SK-N-SH (cell line): ENCODE measurements around the gene CBX1. TPM values are rescaled to one million over a fixed set of nuclear protein-coding genes. Genes with fewer than 3 reads are reported as not detected.

ENCODE experiments used
- CTCF ChIA-PET: fragments of 300-600, 350-600 bp; formaldehyde crosslinking; extraction: SDS; loops from one replicate; lab custom pipeline; 2021; lab: Yijun Ruan, JAX
- POLR2A ChIA-PET: fragments of 350-600 bp; sonication (Branson Sonifier 250); formaldehyde crosslinking; extraction: SDS; loops from one replicate; lab custom pipeline; 2020; ENCODE audit warnings: antibody characterized with exemption, inconsistent platforms; lab: Yijun Ruan, JAX
- DNase-seq: peaks from one replicate; pipeline ENCODE4 v3.0.0; 2012
- H2AFZ ChIP-seq: fragments of 200-600 bp; sonication (generic); 2 replicates; pipeline ENCODE4 v1.8.1; 2016; ENCODE audit warnings: antibody characterized with exemption, mild to moderate bottlenecking, low read depth
- H3F3A ChIP-seq: fragments of 200-600 bp; sonication (generic); replicated peaks from 2 replicates; pipeline ENCODE3; 2016; ENCODE audit warnings: antibody characterized with exemption, mild to moderate bottlenecking; ENCODE audit not compliant: insufficient read depth
- H3K27ac ChIP-seq, 2 experiments: fragments of 200-500 bp in 1 of 2; fragments of 200-600 bp in 1 of 2; sonication (Bioruptor generic) in 1 of 2; sonication (generic), shearing (Covaris generic) in 1 of 2; 2 replicates each; pipeline versions ENCODE4 v1.5.1 to v1.6.1; 2014 to 2016; ENCODE audit warnings: low read depth in 2 of 2, inconsistent platforms in 1 of 2, low read length in 1 of 2, mild to moderate bottlenecking in 1 of 2, mixed read lengths in 1 of 2
- H3K27me3 ChIP-seq: fragments of 200-600 bp; sonication (generic), shearing (Covaris generic); 2 replicates; pipeline ENCODE4 v1.6.1; 2016; ENCODE audit warnings: mixed run types; ENCODE audit not compliant: insufficient read depth
- H3K36me3 ChIP-seq, 2 experiments: fragments of 200-500 bp in 1 of 2; fragments of 200-600 bp in 1 of 2; sonication (Bioruptor generic) in 1 of 2; sonication (generic) in 1 of 2; replicated peaks in 1 of 2; 2 replicates each; pipeline versions ENCODE3 to v1.5.1; 2014 to 2016; ENCODE audit warnings: low read length in 1 of 2, mild to moderate bottlenecking in 1 of 2; ENCODE audit not compliant: insufficient read depth in 2 of 2, control insufficient read depth in 1 of 2
- H3K4me1 ChIP-seq, 2 experiments: fragments of 200-500 bp in 1 of 2; fragments of 200-600 bp in 1 of 2; sonication (Bioruptor generic) in 1 of 2; sonication (generic), shearing (Covaris generic) in 1 of 2; 2 replicates each; pipeline versions ENCODE4 v1.5.1 to v1.6.1; 2014 to 2016; ENCODE audit warnings: low read depth in 1 of 2, low read length in 1 of 2, mixed run types in 1 of 2; ENCODE audit not compliant: insufficient read depth in 2 of 2, control insufficient read depth in 1 of 2
- H3K4me2 ChIP-seq: fragments of 200-600 bp; sonication (generic), shearing (Covaris generic); 2 replicates; pipeline ENCODE4 v1.6.1; 2017; ENCODE audit warnings: mixed run types
- H3K4me3 ChIP-seq, 2 experiments: fragments of 200-500 bp in 1 of 2; fragments of 200-600 bp in 1 of 2; sonication (Bioruptor generic) in 1 of 2; sonication (generic), shearing (Covaris generic) in 1 of 2; 2 replicates each; pipeline versions ENCODE4 v1.5.1 to v1.8.1; 2014 to 2016; ENCODE audit warnings: low read depth in 2 of 2, inconsistent platforms in 1 of 2, low read length in 1 of 2, mild to moderate bottlenecking in 1 of 2, mixed read lengths in 1 of 2, moderate library complexity in 1 of 2
- H3K79me2 ChIP-seq: fragments of 200-600 bp; sonication (generic); 2 replicates; pipeline ENCODE4 v1.8.1; 2017; ENCODE audit warnings: mild to moderate bottlenecking; ENCODE audit not compliant: insufficient read depth
- H3K9ac ChIP-seq: fragments of 200-600 bp; sonication (generic); 2 replicates; pipeline ENCODE4 v1.6.1; 2017; ENCODE audit warnings: mixed run types
- H3K9me2 ChIP-seq: fragments of 200-600 bp; sonication (generic); 2 replicates; pipeline ENCODE4 v1.6.1; 2017; ENCODE audit warnings: mixed run types
- H3K9me3 ChIP-seq: fragments of 200-600 bp; sonication (generic); 2 replicates; pipeline ENCODE4 v1.6.1; 2017; ENCODE audit warnings: mixed run types, mild to moderate bottlenecking, moderate library complexity
- H4K20me1 ChIP-seq: fragments of 200-600 bp; sonication (generic); 2 replicates; pipeline ENCODE4 v1.6.1; 2017; ENCODE audit warnings: mild to moderate bottlenecking, mixed run types; ENCODE audit not compliant: insufficient read depth
- CTCF ChIP-seq: fragments of 200-600 bp; sonication (generic); IDR thresholded peaks from 2 replicates; pipeline ENCODE4 v1.6.1; 2017; ENCODE audit warnings: antibody characterized with exemption, mild to moderate bottlenecking, moderate library complexity
- EP300 ChIP-seq, 2 experiments: IDR thresholded peaks; 2 replicates each; pipeline versions ENCODE4 v1.4.0 to v1.6.1; 2012; ENCODE audit warnings: borderline replicate concordance in 1 of 2, low read depth in 1 of 2, low read length in 1 of 2
- EZH2phosphoT487 ChIP-seq: fragments of 200-600 bp; sonication (generic); IDR thresholded peaks from 2 replicates; pipeline ENCODE4 v1.6.1; 2017; ENCODE audit warnings: low read depth, mixed run types, mild to moderate bottlenecking, antibody characterized with exemption, moderate library complexity, borderline replicate concordance
- FOSL2 ChIP-seq: IDR thresholded peaks from 2 replicates; pipeline ENCODE4 v1.4.0; 2012; ENCODE audit warnings: low read depth, mild to moderate bottlenecking, moderate library complexity, borderline replicate concordance
- FOXM1 ChIP-seq: IDR thresholded peaks from 2 replicates; pipeline ENCODE4 v1.4.0; 2012; ENCODE audit warnings: low read depth, mild to moderate bottlenecking
- JUND ChIP-seq: IDR thresholded peaks from 2 replicates; pipeline ENCODE4 v1.4.0; 2012
- MAX ChIP-seq: IDR thresholded peaks from 2 replicates; pipeline ENCODE4 v1.4.0; 2012; ENCODE audit warnings: low read depth
- MEF2A ChIP-seq: IDR thresholded peaks from 2 replicates; pipeline ENCODE4 v1.4.0; 2012; ENCODE audit warnings: low read depth, borderline replicate concordance
- NFIC ChIP-seq: IDR thresholded peaks from 2 replicates; pipeline ENCODE4 v1.4.0; 2012; ENCODE audit warnings: borderline replicate concordance
- NRF1 ChIP-seq: IDR thresholded peaks from 2 replicates; pipeline ENCODE4 v1.6.1; 2012; ENCODE audit warnings: low read depth, mild to moderate bottlenecking, low read length
- REST ChIP-seq: IDR thresholded peaks from 2 replicates; pipeline ENCODE4 v1.6.1; 2012; ENCODE audit warnings: mild to moderate bottlenecking, low read depth, low read length, moderate library complexity
- RFX5 ChIP-seq: IDR thresholded peaks from 2 replicates; pipeline ENCODE4 v1.6.1; 2012; ENCODE audit warnings: mild to moderate bottlenecking, improper control_type of control experiment, low read length
- TEAD4 ChIP-seq: IDR thresholded peaks from 2 replicates; pipeline ENCODE4 v1.4.0; 2012; ENCODE audit warnings: mild to moderate bottlenecking, borderline replicate concordance; ENCODE audit not compliant: insufficient read depth
- USF2 ChIP-seq: fragments of 150-350 bp; IDR thresholded peaks from 2 replicates; pipeline ENCODE4 v1.6.1; 2017; ENCODE audit warnings: antibody characterized with exemption, low read length, low read depth, borderline replicate concordance
- YY1 ChIP-seq: IDR thresholded peaks from 2 replicates; pipeline ENCODE4 v1.4.0; 2012; ENCODE audit warnings: low read depth, mild to moderate bottlenecking
- WGBS: methylation state at CpG from one replicate; pipeline ENCODE4 v1.1.6; 2017; ENCODE audit warnings: low lambda C conversion rate; 5-methylcytosine and 5-hydroxymethylcytosine counted together
- polyA plus RNA-seq, 3 experiments: library from polyadenylated mRNA; depleted of rRNA; stranded (reverse); fragments of >200 nt; gene quantifications; 2 replicates each; pipeline ENCODE4 v1.2.3, GENCODE V29; 2012

CBX1 gene
- polyA plus RNA-seq, 1 of the 3 experiments (the other 2 are of a cell fraction) = 102 TPM

GRCh38 chr17:48121923-48122664 is 20.8 kb upstream of the CBX1 start:
- Histone ChIP-seq H3K27me3 (no peaks in the 10 kb centered on the region), H3K4me2 (no peak overlapping the region), H3K9me2 (no peaks in the 10 kb centered on the region), H3K4me1 (peaks cover 1 to 7% of the 10 kb centered on the region in 2 experiments; a peak in 1 of 4 replicates), H3K9ac (no peak overlapping the region), H2AFZ (no peak overlapping the region), H3K9me3 (no peaks in the 10 kb centered on the region), H3K4me3 (no peak overlapping the region), H3K79me2 (no peaks in the 10 kb centered on the region; the same call in 1 of the 2 replicates), H3K36me3 (peaks cover 54 to 62% of the 10 kb centered on the region in 2 experiments), H3F3A (no peaks in the 10 kb centered on the region), H4K20me1 (no peaks in the 10 kb centered on the region), H3K27ac (no peak overlapping the region)
- 83% methylated on average over 9 of the region's 9 CpGs for WGBS
- TF ChIP-seq FOSL2 (no peak), MAX (no peak), EZH2phosphoT487 (no peak), NRF1 (no peak), FOXM1 (no peak), CTCF (no peak), NFIC (no peak), USF2 (no peak), JUND (no peak), TEAD4 (no peak)
- no peak for DNase-seq
- POLR2A ChIA-PET = no interaction called here
- CTCF ChIA-PET = interaction anchor here (1.0 to 17.8 kb wide), 9 partner anchors 8 to 94 kb away, joined by 3 to 232 read pairs (median 5); no protein-coding TSS in a partner anchor

- no peaks in the 10 kb centered on the region for H4K20me1 ChIP-seq
- H3K4me2 ChIP-seq = no peak overlapping the region
- no peak overlapping the region for H3K27ac ChIP-seq
- TF ChIP-seq RFX5 (no peak), REST (no peak), EZH2phosphoT487 (no peak), YY1 (no peak), EP300 (IDR thresholded peaks at IDR 0.05; ENCODE audit: borderline replicate concordance in 1 of 2, low read depth in 1 of 2, low read length in 1 of 2) (no peak), MEF2A (no peak), JUND (no peak)
- H3K4me3 ChIP-seq = no peak overlapping the region
- 95% methylated on average over 5 of the region's 5 CpGs for WGBS
- H3K9ac ChIP-seq = no peak overlapping the region
- no peaks in the 10 kb centered on the region for H3F3A ChIP-seq
- no peaks in the 10 kb centered on the region for H3K9me2 ChIP-seq
- no peak for DNase-seq
- H3K27me3 ChIP-seq = no peaks in the 10 kb centered on the region
- ChIA-PET POLR2A (no interaction called here), CTCF (interaction anchor here (1.2 to 3.9 kb wide), 4 partner anchors 11 to 95 kb away, joined by 3 to 18 read pairs (median 8); no protein-coding TSS in a partner anchor)
- H3K79me2 ChIP-seq = peaks cover 72% of the 10 kb centered on the region
- no peaks in the 10 kb centered on the region for H3K9me3 ChIP-seq
- H3K36me3 ChIP-seq = peaks cover 15 to 34% of the 10 kb centered on the region in 2 experiments
- peaks cover 4 to 7% of the 10 kb centered on the region in 2 experiments; a peak in 3 of 4 replicates for H3K4me1 ChIP-seq
- H2AFZ ChIP-seq = no peak overlapping the region
These were observed 12.0 kb upstream of the CBX1 start for GRCh38 chr17:48113201-48113676.
